Fibroblast of skin of left quadriceps (primary cell): ENCODE data around the gene RUFY4.
"Not testable (repeated sequence)": the region's sequence is repeated elsewhere in the genome, so short reads cannot be mapped to it uniquely, and the experiment has no call there.

ENCODE experiments used
- DNase-seq, 2 experiments: peaks; one replicate each; pipeline ENCODE4 v3.0.0-alpha.2; 2013; ENCODE audit warnings: low read depth in 2 of 2

Gene RUFY4

GRCh38 chr2:218031771-218032257 is 37.2 kb upstream of the RUFY4 start:
- DNase-seq: no peak

DNA sequence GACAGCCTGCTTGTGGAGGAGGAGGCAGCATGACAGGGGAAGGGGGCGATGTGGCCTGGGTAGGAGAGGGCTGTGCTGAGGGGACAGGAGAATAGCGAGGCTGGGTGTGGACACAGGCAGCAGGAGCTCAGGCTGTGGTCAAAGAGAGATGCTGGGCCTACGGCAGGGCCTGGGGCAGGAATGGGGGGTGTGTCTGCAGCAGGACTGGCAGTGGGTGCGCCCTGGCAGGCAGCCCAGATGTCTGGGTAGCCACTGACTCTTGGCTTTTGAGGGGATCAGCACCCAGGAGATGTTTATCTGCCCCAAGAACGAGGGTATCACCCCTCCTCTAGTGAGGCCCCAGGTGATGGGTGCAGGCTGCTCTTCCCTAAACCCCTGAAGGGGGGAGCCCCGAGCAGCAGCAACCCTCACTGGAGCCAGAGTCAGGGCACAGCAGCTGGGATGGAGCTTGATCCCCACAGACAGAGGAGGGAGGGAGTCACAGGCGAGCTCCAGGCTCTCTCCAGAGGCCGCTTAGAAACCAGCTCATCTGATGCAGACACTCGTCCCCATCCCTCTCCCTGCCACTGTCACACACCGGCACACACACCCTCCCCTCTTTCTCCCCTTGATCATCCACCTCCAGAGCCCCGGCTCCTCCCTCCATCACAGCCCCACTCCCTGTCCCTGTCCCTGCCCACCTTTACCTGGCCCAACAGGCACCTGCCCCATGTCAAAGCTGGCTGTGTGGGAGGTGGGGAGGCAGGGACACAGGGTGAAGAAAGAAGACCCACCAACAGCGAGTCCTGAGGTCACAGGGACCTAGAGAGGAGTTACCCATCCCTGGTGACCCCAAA is 36.5 kb upstream of the RUFY4 start:
- DNase-seq: no peak

- DNase-seq: no peak
Observed at GRCh38 chr2:218033208-218033589, 35.9 kb upstream of the RUFY4 start.

DNA sequence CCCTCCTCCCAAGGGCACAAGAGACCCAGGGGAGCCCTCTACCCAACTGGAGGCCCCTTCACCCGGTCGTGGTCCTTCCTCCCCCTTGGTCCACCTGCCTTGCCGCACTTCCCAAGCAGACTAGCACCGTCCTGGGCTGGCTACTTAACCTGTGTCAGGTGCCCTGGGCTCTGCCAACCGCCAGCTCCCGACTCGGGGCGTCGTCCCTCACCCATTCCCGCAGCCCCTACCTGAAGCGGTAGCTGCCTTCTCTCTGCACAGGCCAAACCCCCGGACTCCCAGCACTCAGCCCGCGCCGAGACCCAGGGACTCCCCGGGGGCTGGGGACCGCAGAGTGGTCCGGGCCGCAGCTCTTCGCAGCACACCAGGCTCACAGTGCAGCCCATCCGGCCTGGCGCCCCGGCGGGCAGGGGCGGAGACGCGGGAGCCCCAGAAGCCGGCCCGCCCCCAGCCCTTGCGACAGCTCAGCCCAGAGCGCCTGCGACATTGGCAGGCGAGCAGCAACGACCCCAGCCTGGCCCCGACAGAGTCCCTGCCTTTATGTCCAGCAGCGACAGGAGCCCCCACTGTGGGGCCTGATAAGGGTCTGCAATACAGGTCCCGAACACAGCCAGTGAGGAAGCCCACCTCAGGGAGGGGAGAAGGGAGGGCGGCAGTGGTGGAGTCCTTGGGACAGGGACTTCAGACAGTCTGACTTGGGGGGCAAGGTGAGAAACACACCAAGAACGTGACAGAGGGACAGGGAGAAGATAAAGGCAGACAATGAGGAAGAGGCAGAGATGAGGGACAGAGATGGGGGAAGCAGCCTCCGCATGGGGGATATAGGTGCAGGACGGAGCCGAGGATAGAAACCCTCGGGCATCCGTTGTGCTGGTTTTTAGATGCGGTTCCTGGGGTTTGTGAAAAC is 35.2 kb upstream of the RUFY4 start:
- no peak for DNase-seq

DNA sequence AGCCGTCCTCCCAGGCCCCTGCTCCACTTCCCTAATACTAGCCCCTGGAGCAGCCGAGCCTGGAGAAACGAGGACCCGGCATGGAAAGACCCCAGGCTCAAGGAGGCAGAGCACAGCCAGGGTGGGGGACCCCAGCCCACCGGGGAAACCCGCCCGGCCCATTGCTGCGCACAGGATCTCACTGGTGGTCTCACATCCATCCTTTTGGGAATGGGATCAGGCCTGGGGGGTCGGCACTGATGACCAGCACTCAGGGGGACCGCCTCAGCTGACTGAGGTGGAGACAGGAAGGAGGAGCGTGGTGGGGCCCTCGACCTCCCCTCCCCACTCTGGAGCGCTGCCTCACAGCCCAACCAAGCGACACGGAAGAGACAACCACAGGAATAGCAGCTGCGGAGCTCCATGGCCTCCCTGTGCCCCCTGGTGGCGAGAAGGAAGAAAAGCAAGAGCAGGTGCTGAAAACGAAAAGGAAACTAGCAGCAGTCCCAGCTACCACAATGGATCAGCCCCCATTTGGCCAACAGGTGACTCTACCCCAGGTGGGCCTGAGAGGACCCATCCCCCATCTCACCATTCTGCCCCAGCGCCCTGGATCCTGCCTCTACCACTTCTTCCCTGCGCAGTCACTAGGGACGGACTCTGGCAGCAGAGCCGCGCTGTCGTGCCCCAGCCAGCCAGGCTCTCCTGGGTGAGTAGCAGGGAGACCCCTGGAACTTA is 34.4 kb upstream of the RUFY4 start:
- DNase-seq: peak; percentile 43 to 50

GRCh38 chr2:218035463-218036100 is 33.5 kb upstream of the RUFY4 start:
- DNase-seq: no peak

GRCh38 chr2:218036371-218036770 is 32.7 kb upstream of the RUFY4 start:
- no peak for DNase-seq

- DNase-seq: no peak
Observed at GRCh38 chr2:218039171-218039570, 29.9 kb upstream of the RUFY4 start.

DNA sequence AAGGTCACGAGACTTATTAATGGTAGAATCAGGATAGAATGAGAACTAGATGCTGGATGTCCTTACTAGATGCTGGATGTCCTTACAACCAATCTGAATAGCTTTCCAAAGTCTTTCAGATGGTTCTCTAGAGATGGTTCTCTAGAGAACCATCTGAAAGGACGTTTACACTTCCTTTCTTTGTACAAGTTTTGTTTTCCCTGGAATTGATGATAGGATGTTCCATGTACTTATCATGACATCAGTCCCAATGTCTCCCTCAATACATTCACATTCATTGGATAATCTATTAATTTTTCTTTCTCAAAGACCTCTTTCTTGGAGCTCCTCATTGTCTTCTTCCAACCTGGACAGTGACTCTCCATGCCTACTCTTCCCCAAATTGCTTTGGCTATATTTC is 28.2 kb upstream of the RUFY4 start:
- no peak for DNase-seq

DNA sequence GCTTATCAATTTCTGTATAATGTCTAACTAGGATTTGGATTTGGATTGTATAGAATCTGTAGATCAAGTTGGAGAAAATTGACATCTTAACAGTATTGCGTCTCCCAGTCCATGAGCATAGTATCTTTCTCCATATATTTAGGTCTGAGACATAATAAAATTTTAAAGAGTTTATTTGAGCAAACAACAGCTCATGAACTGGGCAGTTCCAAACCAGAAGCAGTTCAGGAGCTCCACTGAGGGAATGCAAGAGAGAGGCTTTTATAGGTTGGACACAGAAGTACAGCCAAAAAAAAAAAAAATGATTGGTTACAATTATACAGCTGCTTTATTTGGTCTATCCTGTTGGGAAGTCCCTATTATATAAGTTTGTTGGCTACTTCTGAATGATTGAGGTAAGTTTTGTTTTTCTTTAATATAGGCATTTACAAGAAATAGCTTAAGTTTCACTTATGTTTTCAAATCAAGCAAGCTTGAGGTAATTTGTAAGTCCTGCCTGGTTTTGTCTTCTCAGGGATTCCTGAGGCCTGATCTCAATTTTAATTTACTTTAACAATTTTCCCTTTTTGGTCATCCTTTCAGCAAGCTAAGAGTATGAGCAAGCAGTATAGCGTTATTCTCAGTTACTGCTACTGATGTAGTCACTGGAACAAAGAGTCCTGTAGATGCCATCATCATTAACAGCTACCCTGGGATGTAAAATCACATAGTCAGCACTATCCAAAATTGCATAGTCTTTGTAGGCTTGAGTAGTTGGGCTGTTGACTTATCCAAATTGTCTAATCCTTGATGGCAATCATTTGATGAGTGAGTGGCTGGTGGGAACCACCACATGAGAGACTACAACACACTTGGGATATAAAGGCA is 27.5 kb upstream of the RUFY4 start:
- DNase-seq: no peak

- no peak for DNase-seq
Observed at GRCh38 chr2:218043100-218043499, 26.0 kb upstream of the RUFY4 start.

DNA sequence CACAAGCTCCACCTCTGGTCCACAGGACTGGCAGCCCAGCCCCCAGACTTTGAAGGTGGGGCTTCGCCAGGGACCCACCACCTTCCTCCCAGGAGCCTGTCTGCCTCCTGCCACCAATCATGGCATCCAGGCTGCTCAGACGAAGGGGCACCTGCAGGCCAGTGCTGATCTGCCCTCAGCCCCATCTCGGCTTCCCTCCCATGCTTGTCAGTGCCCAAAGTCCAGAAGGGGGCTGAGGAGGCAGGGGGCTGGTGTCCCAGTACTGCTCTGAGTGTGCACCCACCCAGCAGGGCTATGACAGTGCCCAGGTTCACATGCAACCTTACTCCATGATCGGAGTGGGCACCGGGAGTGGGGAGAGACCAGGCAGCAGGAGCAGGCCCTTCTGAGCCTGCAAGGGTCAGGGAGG is 25.3 kb upstream of the RUFY4 start:
- no peak for DNase-seq

DNA sequence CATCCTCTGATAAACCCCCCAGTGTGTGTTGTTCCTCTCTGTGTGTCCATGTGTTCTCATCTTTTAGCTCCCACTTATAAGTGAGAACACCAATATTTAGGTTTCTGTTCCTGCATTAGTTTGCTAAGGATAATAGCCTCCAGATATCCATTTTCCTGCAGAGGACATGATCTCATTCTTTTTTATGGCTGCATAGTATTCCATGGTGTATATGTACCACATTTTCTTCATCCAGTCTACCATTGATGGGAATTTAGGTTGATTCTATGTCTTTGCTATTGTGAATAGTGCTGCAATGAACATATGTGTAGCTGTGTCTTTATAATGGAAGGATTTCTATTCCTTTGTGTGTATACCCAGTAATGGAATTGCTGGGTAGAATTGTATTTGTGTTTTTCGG is 24.5 kb upstream of the RUFY4 start:
- DNase-seq: not testable (repeated sequence)

GRCh38 chr2:218046238-218046637 is 22.8 kb upstream of the RUFY4 start:
- DNase-seq: no peak

- DNase-seq: no peak
Observed at GRCh38 chr2:218047536-218048225, 21.4 kb upstream of the RUFY4 start.

- no peak for DNase-seq
Observed at GRCh38 chr2:218051903-218052302, 17.1 kb upstream of the RUFY4 start.

- DNase-seq: no peak
Observed at GRCh38 chr2:218059289-218059688, 9.8 kb upstream of the RUFY4 start.

DNA sequence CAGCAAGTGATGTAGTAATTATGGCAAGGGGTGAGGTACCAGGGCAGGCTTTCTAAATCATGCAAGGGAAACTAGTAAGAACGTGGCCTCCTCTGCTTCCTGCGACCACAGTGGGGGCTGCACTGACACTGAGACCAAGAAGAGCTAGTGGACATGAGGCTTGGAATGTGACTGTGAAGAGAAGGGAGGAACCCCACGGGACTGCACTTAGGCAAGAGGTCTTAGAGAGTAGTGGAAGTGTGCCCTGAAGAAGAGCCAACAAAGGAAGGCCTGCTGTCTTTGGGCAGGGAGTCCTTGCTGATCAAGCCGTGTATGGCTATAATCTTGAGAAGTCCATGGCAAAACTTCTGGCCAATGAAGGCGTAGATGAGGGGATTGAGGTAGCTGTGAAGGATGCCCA is 8.9 kb upstream of the RUFY4 start:
- no peak for DNase-seq

GRCh38 chr2:218060950-218061660 is 7.9 kb upstream of the RUFY4 start:
- no peak for DNase-seq
